Stimulated activated CD4-positive, alpha-beta T cell treated with anti-CD3 and anti-CD28 coated beads, Interleukin-15, amount 100 ng/mL, for 24 hours (primary cell): Measurements from ENCODE around the gene SEC23A.

Experiments used
- DNase-seq: peaks from one replicate; pipeline ENCODE4 v3.0.0-alpha.2; 2020

The SEC23A gene

DNA sequence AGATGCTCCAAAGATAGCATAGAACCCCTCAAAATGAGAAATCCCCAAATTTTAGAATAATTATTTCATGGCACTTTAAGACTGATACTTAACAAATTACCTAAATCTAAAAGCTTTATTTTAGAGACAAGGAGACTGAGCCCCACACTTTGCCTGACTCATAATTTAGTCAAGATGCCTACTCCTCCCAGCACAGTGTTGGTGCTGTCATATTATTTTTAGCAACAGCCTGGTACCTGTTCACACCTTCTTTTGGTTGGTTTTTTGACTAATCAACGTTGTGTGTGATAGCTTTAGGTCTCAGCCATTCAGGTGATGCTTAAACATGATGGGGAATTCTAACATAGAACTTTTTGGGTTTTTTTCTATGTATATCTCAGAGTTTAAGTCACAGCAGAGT is 120.2 kb downstream of the SEC23A start:
- DNase-seq = no peak

DNA sequence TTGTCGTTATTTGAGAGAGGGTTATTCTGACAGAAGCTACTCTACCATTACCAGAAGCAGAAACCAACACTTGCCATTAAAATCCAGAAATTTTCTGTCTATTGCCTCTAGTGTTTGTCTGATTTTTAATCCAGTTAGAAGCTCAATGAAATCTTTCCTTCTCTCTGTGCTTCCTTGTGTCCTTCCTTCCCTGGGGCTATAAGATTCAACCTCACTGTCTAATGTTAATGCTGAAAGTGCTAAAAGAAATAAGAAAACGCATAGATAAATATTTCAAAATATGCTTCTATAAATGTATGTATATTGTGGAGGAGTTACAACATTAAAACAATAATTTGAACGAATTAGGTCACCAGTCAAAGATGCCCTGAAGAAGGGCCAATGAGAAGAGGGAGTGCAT is 120.8 kb downstream of the SEC23A start:
- DNase-seq = no peak
